ENCODE results near the gene GPR85.

DNA sequence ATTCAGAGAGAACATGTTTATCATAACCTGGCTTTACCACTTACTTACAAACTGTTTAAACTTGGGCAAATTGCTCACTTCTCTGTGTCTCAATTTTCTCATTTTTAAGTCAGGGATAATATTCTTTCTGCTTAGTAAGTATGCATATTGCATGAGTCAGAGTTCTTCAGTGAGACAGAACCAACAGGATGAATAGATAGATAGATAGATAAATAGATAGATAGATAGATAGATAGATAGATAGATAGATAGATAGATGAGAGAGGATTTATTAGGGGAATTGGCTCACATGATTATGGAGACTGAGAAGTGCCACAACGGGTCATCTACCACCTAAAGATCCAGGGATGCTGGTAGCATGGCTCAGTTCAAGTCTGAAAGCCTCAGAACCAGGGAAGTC is 47.4 kb upstream of the GPR85 start:
- TF ChIP-seq, protein P1, sequence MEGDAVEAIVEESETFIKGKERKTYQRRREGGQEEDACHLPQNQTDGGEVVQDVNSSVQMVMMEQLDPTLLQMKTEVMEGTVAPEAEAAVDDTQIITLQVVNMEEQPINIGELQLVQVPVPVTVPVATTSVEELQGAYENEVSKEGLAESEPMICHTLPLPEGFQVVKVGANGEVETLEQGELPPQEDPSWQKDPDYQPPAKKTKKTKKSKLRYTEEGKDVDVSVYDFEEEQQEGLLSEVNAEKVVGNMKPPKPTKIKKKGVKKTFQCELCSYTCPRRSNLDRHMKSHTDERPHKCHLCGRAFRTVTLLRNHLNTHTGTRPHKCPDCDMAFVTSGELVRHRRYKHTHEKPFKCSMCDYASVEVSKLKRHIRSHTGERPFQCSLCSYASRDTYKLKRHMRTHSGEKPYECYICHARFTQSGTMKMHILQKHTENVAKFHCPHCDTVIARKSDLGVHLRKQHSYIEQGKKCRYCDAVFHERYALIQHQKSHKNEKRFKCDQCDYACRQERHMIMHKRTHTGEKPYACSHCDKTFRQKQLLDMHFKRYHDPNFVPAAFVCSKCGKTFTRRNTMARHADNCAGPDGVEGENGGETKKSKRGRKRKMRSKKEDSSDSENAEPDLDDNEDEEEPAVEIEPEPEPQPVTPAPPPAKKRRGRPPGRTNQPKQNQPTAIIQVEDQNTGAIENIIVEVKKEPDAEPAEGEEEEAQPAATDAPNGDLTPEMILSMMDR (IDR thresholded peaks at IDR 0.05; ENCODE audit: insufficient read depth, low read length) = no peak
- no peak for TF ChIP-seq SPI1 (IDR thresholded peaks at IDR 0.05; ENCODE audit: borderline replicate concordance, low read depth)
- TF ChIP-seq, protein P2, sequence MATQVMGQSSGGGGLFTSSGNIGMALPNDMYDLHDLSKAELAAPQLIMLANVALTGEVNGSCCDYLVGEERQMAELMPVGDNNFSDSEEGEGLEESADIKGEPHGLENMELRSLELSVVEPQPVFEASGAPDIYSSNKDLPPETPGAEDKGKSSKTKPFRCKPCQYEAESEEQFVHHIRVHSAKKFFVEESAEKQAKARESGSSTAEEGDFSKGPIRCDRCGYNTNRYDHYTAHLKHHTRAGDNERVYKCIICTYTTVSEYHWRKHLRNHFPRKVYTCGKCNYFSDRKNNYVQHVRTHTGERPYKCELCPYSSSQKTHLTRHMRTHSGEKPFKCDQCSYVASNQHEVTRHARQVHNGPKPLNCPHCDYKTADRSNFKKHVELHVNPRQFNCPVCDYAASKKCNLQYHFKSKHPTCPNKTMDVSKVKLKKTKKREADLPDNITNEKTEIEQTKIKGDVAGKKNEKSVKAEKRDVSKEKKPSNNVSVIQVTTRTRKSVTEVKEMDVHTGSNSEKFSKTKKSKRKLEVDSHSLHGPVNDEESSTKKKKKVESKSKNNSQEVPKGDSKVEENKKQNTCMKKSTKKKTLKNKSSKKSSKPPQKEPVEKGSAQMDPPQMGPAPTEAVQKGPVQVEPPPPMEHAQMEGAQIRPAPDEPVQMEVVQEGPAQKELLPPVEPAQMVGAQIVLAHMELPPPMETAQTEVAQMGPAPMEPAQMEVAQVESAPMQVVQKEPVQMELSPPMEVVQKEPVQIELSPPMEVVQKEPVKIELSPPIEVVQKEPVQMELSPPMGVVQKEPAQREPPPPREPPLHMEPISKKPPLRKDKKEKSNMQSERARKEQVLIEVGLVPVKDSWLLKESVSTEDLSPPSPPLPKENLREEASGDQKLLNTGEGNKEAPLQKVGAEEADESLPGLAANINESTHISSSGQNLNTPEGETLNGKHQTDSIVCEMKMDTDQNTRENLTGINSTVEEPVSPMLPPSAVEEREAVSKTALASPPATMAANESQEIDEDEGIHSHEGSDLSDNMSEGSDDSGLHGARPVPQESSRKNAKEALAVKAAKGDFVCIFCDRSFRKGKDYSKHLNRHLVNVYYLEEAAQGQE (IDR thresholded peaks at IDR 0.05; ENCODE audit: insufficient replicate concordance, low read depth) = no peak

All from HL-60 (cell line).